HG02970 (cell line): ENCODE results near the gene WDPCP.
"Not testable (repeated sequence)": the region's sequence is repeated elsewhere in the genome, so short reads cannot be mapped to it uniquely, and the experiment has no call there.

Source experiments
- ATAC-seq: cut with Tn5 transposase; IDR thresholded peaks from one replicate; pipeline ENCODE4 v1.9.1; 2021; ENCODE audit warnings: mild to moderate bottlenecking, moderate library complexity, moderate number of reproducible peaks; ENCODE audit not compliant: unreplicated experiment, low FRiP score

The WDPCP gene

DNA sequence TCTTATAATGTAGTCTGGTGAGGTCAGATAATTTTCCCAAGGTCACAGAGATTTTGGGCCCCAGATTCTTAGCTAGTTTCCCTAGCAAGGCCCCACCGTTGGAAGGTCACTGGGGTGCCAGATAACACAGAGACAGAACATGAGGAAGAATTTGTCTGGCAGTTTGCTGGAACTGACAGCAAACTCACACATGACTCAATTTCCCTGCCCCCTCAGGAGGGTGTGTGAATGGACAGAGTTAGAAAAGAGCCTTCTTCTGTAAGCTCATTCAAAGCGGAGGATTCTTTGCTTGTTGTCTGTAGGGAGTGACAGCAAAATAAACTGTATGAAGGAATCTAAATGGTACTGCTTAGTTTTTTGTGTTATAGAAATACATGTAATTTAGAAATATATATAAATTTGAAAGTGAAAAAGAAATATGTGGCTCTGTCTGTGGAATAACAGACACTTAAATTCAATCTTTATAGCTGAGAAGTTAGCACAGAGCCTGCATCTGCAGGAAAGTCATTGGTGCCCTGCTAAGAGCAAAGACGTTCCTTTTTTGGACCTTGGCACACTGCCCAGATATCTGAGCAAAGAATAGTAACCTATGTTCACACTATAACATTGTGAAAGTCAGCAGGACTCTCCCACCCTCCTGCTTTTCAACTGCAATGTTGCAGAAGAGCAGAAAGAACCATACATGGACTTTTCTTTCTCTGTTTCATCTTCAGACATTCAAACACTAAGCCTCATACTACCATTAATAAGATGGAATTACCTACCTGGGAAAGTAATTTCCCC lies 2.5 kb upstream of the WDPCP start:
- ATAC-seq: no peak

DNA sequence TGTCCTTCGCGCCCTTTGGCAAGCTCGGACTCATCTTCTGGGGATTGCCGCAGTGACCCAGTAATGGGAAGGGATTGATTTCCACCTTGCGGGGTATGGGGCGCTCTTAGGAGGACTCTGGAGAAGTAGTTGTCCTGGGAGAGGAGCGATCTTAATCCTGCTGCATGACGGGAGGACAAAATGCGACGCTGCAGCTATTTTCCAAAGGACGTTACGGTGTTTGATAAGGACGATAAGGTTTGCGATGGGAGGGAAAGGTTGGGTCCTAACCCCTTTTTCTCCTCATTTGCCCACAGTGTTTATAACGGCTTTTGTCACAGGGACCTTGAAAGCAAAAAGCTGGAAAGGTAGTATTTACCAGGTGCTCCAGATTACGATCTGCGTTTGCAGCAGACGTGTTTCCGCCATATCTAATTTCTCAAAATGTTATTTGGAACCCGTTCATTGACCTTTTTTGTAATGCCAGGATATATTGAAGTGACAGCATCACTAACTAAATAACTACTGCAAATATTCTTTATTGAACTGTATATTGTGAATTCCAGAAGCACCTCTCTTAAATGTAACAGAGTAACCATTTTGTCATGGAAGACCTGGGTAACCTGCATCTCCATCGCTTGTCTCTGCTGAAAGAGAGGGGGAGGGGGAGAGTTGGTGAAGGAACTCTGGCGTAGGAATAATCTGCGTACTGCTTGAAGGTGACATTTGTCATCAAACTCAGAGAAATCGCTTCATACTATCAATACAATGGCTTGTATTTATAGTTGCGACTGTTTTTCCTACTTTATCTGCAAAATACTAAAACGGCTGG lies 1.1 kb upstream of the WDPCP start:
- ATAC-seq: no peak

DNA sequence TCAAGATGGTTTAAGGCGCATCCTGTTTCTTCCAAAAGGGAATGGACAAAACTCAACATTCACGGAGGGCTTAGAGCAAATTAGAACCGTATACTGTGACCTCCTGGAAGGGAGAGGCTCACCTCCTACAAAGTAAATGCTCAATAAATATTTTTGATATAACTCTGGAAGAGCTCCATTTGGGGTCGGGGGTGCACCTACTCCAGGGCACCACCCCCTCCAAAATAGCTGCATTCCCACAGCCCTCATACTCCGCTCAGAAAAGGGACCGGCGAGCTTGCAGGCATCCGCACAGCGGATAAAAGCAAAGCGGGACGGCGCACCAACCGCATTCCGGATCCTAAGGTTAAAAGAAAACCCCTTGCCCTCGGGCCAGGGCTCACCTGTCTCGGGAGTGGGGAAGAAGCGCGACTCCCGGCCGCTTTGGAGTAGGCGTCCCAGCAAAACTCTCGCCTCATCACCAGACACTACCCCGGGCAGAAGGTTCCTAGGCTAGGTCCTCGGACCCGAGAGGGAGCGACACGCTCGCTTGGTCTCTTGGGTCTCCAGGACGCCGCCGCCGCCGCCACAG lies 378 bp downstream of the WDPCP start:
- ATAC-seq: no peak

DNA sequence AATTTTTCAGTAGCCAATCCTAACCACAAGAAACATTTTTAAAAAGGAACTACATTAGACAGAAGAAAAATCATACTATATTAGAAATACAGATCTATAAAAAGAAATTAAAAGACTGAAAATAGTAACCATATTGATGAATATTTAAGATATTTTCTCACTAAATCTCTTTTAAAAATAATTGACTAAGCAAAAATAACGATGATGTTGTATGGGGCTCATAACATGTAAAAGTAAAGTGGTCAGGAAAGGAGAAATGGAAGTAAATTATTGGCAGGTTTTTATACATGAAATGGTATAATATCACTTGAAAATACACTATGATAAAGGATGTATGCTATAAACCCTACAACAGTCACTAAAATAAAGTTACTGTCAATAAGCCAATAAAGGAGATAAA lies 5.4 kb downstream of the WDPCP start:
- no peak for ATAC-seq

DNA sequence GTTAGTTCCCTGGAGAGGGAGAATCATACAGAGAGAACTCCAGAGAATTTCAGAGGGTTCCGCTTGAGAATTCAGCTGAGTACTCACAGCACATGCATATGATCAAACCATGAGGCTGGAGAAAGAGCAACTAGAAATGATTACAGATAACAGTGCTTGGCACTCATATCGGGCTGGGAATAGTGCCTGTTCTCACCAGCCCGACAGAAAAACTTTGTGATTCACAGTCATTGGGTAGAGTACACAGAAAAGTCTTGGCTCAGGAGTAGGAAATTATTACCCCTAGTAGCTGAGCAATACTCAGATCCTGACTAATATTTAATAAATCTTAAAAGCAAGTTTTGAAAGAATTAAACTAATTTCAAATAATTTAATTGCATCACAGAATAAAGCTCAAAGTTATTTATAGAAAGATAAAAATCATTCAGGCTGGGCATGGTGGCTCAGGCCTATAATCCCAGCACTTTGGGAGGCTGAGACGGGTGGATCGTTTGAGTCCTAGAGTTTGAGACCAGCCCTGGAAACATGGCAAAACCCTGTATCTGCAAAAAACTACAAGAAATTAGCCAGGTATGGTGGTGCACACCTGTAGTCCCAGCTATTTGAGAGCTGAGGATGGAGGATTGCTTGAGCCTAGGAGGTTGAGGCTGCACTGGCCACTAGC lies 6.8 kb downstream of the WDPCP start:
- no peak for ATAC-seq

DNA sequence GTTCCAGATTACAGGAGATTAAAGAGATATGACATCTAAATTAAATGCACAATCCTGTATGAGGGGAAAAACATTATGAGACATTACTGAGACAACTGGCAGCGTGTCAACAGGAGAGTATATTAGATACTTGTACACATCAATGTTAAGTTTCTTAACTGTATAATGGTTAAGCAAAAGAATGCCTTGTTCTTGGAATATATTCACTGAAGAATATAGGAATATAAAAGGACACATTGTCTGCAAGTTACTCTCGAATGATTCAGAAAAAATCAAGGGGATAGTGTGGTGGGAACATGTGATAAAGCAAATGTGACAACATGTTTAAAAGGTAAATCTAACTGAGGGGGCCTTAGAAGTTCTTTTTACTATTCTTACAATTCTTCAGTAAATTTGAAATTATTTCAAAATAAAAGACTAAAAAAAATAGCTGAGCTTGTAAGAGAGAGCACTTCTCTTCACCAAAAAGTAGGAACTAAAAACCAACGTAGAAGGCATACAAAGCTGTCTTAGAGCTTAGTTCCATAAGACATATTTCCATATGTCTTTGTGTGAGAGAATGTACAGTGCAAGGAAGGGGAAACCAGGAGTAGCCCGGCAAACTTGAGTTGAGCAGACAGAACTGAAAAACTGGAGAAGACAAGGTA lies 7.5 kb downstream of the WDPCP start:
- no peak for ATAC-seq

DNA sequence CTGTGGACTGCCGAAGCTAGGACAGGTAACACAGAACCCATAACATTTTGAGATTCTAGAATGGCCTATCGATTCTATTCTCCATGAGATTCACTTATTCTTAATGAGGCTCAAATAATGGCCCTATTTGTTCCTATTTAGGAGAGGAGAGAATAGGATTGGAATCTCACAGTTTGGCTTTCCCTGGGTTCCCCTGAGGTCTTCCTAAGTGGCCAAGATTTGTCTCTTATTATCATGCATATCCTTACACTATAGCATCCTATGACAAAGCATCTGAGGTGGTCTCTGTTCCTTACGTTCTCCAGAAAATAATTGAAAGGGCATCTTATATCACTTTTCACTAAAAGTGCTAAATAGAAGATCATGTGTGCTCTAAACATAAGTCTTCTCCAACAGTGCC lies 9.5 kb downstream of the WDPCP start:
- ATAC-seq: no peak

DNA sequence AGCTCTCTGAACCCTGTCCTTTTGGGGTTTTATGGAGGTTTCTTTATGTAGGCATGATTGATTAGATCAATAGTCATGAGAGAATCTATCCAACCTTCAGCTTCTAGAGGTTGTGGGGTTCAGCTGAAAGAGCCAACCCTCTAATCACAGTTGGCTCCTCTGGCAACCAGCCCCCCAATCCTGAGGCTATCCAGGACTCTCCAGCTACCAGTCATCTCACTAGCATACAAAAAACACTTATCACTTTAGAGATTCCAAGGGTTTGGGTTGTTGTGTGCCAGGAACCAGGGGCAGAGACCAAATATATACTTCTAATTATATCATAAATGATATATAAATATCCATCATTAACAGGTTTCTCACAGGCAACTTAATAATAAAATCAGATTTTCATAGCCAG lies 11.7 kb downstream of the WDPCP start:
- no peak for ATAC-seq

DNA sequence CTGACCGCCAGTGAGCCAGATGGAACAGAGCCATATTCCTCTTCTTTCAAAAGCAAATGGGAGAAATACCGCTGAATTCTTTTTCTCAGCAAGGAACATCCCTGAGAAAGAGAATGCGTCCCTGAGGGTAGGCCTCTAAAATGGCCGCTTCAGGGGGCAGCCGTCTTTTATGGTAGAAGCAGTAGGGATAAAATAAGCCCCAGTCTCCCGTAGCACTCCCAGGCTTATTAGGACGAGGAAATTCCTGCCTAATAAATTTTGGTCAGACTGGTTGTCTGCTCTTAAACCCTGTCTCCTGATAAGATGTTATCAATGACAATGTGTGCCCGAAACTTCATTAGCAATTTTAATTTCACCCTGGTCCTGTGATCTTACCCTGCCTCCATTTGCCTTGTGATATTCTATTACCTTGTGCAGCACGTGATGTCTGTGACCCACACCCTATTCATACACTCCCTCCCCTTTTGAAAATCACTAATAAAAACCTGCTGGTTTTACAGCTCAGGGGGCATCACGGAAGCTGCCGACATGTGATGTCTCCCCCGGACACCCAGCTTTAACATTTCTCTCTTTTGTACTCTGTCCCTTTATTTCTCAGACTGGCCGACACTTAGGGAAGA lies 14.4 kb downstream of the WDPCP start:
- not testable (repeated sequence) for ATAC-seq

DNA sequence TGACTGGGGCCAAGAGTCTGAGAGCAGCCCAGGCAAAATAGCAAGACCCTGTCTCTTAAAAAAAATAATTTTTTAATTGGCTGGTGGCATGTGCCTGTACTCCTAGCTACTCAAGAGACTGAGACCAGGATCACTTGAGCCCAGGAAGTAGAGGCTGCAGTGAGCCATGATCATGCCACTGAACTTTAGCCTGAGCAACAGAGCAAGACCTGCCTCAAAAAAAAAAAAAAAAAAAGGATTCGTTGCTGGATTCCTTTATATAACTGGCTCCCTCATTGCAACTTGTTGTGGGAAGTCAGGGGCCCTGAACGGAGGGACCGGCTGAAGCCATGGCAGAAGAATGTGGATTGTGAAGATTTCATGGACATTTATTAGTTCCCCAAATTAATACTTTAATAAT lies 15.3 kb downstream of the WDPCP start:
- not testable (repeated sequence) for ATAC-seq

DNA sequence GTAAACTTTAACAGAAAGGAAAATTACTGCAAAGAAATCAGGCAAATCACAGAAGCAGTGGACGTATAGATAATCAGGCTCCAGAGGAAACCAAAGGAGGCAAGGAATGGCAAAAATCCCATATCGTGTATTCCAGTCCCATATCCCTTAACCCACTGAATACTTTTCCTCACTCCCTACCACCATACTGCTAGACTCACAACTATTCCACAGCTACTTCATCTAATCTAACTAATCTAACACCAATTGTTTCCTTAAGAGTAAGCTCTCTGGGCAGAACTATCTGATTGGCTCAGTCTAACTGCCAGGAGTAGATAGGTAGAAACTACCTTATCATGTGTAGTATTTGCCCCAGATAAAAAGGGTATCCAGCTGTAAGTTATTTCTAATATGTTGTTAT lies 16.3 kb downstream of the WDPCP start:
- no peak for ATAC-seq

DNA sequence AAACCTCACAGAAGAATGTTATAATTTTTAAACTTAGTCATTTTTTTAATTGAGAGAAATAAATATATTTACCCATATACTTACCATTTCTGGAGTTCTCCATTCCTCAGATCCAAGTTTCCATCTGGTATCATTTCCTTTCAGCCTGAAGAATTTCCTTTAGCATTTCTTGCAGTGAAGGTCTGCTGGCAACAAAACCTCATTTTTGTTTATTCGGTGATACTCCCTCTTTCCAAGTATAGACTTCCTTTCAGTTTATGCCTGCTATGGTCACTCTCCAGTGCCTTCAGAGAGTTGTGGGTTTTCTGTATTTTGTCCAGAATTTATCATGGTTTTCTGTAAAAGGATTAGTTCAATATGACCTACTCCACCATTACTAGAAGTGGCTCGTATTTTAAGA lies 17.0 kb downstream of the WDPCP start:
- ATAC-seq: no peak

DNA sequence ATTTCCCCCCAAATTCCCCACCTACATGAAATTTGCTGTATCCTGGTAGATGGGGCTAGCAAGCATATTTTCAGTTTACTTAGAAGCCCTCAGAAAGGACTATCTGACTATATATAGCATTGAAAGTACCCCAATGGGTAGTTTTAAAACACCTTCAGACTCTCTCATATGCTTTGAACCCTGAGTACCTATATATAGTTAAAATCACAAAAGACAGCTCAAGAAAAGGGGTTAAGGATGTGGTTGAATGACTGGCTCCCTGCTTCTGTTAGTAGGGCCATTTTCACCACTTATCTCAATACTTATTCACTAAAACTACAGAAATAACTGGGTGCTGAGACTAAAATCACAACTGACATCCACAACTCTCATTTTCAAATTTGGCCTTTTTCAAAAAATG lies 18.5 kb downstream of the WDPCP start:
- ATAC-seq: no peak

DNA sequence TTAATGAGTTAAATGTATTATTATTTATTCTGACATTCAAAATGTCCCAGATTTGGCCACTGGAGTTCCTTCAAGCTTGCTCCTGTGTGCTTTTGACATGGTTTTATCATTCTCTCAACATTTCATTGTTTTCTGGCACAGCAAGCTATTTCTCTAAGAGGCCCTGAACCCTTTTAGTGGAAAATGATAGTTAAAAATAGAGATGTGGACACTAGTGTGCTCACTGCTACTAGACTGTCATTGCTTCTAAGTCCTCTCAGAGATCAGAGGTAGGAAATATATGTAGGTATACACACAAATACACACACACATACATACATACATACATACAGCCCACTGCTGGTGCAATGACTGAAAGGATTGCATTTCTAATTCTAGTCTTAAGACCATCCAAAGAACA lies 25.5 kb downstream of the WDPCP start:
- ATAC-seq: no peak

DNA sequence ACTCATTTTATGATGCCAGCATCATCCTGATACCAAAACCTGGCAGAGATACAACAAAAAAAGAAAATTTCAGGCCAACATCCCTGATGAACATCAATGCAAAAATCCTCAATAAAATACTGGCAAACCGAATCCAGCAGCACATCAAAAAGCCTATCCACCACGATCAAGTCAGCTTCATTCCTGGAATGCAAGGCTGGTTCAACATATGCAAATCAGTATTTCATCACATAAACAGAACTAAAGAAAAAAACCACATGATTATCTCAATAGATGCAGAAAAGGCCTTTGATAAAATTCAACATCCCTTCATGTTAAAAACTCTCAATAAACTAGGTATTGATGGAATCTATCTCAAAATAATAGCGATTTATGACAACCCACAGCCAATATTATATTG lies 29.4 kb downstream of the WDPCP start:
- ATAC-seq: not testable (repeated sequence)

DNA sequence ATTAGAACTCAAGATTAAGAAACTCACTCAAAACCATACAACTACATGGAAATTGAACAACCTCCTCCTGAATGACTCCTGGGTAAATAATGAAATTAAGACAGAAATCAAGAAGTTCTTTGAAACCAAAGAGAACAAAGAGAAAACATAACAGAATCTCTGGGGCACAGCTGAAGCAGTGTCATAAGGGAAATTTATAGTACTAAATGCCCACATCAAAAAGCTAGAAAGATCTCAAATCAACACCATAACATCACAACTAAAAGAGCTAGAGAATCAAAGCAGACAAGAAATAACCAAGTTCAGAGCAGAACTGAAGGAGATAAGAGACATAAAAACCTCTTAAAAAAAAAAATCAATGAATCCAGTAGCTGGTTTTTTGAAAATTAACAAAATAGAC lies 30.5 kb downstream of the WDPCP start:
- ATAC-seq: not testable (repeated sequence)

DNA sequence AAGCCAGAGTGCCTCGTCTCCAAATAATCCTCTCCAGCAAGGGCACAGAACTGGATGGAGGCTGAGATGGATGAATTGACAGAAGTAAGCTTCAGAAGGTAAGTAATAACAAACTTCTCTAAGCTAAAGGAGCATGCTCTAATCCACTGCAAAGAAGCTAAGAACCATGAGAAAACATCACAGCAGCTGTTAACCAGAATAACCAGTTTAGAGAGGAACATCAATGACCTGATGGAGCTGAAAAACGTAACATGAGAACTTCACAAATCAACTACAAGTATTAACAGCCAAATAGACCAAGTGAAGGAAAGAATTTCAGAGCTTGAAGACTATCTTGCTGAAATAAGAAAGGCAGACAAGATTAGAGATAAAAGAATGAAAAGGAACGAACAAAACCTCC lies 32.3 kb downstream of the WDPCP start:
- no peak for ATAC-seq

DNA sequence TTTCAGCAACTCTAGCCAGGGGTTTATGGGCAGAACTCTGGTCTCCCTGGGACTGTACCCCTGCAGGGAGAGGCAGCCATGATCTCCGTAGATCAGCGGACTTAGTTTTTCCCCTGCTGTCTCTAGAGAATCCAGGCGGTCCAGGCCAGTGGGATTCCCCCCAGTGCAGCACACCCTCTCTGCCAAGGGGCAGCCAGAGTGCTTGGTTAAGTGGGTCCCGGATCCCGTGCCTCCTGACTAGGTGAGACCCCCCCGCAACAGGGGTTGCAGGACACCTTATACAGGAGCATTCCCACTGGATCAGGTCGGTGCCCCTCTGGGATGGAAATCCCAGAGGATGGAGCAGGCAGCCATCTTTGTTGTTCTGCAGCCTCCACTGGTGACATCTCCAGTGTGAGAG lies 33.0 kb downstream of the WDPCP start:
- no peak for ATAC-seq

DNA sequence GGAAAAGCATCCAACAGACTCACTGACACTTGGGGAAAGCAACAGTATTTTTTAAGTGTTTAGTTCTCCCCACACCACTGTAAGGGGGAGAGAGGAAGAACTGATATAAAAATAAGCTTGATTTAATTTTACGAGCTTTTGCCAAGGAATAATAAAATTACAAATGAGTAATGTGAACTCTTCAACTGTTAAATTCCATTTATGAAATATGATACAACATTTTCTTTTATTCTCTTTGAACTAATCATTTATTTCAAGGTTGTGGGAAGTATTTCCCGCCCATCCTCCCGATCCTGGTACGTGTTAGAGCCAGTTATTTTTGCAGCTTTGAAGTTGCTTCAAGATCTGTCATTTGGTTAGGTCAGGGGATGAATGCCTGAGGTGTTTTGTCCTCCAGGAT lies 35.2 kb downstream of the WDPCP start:
- no peak for ATAC-seq

DNA sequence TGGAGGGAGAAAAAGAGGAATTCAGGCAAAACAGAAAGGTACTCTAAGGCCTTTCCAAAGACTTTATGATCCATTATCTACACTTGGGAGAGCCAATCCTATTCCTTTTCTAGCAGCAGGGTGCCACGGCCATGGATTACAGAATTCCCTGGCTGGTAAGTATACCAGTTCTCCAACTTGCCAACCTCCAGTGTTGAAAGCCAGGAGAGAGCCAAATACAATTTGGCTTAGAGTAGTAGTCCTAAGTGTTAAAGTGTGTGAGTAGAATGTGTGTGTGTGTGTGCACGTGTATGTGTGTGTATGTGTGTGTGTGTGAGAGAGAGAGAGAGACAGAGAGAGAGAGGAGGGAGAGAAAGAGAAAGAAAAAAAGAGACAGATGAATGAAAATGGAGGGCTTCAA lies 43.3 kb downstream of the WDPCP start:
- no peak for ATAC-seq
